Peyer's patch (tissue), 4 donors: ENCODE data around the gene CDC42.

Experiments
- POLR2A ChIP-seq, 2 donors: fragments of 450-650 bp; IDR thresholded peaks; one replicate each; pipeline ENCODE4 v1.5.1; 2017; ENCODE audit warnings: antibody characterized with exemption in 2 of 2, mild to moderate bottlenecking in 2 of 2, moderate library complexity in 2 of 2
- TF ChIP-seq, protein P1 (sequence below), 6 experiments: fragments of 450-650 bp in 4 of 6; fragments of 200-600 bp in 2 of 6; sonication (generic) in 1 of 6; IDR thresholded peaks; one replicate each; pipeline ENCODE4 v1.5.1; 2017 to 2019; ENCODE audit warnings: antibody characterized with exemption in 6 of 6, mild to moderate bottlenecking in 3 of 6, moderate library complexity in 1 of 6

DNA sequence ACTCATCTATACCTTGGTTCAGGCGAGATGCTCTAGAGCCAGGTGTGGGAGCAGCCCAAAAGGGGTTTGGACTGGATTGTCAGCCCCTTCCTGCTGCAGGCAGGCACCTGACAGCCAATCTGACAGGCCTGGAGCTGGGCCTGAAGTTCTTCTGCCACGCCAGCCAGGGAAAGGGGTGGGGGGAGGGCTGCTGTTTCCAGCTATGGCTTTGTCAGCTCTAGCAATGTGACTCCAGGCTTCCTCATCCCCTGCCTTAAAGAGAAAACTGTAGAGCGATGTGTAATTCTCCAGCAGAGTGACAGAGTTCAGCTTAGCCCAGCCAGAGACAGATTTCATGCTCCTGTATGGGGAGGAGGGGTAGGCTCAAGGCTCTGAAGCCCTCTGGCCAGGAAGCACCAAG is 60.0 kb downstream of the CDC42 start:
- TF ChIP-seq, protein P1, sequence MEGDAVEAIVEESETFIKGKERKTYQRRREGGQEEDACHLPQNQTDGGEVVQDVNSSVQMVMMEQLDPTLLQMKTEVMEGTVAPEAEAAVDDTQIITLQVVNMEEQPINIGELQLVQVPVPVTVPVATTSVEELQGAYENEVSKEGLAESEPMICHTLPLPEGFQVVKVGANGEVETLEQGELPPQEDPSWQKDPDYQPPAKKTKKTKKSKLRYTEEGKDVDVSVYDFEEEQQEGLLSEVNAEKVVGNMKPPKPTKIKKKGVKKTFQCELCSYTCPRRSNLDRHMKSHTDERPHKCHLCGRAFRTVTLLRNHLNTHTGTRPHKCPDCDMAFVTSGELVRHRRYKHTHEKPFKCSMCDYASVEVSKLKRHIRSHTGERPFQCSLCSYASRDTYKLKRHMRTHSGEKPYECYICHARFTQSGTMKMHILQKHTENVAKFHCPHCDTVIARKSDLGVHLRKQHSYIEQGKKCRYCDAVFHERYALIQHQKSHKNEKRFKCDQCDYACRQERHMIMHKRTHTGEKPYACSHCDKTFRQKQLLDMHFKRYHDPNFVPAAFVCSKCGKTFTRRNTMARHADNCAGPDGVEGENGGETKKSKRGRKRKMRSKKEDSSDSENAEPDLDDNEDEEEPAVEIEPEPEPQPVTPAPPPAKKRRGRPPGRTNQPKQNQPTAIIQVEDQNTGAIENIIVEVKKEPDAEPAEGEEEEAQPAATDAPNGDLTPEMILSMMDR (IDR thresholded peaks at IDR 0.05), result no peak
- no peak for TF ChIP-seq POLR2A (IDR thresholded peaks at IDR 0.05)
